WTC11 (cell line): ENCODE measurements around the gene ATP8B4.

Experiments used
- JUN ChIP-seq: sonication (generic); formaldehyde crosslinking; IDR thresholded peaks from 2 replicates; pipeline ENCODE4 v1.8.0; 2023; ENCODE audit warnings: mild to moderate bottlenecking, missing genetic modification reagents
- MXD4 ChIP-seq: fragments of 250-450 bp; sonication (Bioruptor Pico); IDR thresholded peaks from 2 replicates; pipeline ENCODE4 v1.8.0; 2021; ENCODE audit warnings: mild to moderate bottlenecking, moderate library complexity, borderline replicate concordance
- TF ChIP-seq, protein P1 (sequence below): sonication (generic); formaldehyde crosslinking; IDR thresholded peaks from 2 replicates; pipeline ENCODE4 v1.8.0; 2023; ENCODE audit warnings: missing genetic modification reagents

GRCh38 chr15:49814709-49815108, 304.3 kb downstream of the ATP8B4 start:
- no peak for TF ChIP-seq JUN
- TF ChIP-seq, protein P1, sequence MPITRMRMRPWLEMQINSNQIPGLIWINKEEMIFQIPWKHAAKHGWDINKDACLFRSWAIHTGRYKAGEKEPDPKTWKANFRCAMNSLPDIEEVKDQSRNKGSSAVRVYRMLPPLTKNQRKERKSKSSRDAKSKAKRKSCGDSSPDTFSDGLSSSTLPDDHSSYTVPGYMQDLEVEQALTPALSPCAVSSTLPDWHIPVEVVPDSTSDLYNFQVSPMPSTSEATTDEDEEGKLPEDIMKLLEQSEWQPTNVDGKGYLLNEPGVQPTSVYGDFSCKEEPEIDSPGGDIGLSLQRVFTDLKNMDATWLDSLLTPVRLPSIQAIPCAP (CRISPR knock-in tag): no peak
- TF ChIP-seq MXD4: no peak
